Left ventricle myocardium superior (tissue), 1 donor: ENCODE data around the gene MDM4. TPM values are rescaled to one million over a fixed set of nuclear protein-coding genes. Genes with fewer than 3 reads are reported as not detected.

Experiments
- ATAC-seq: fragments of 200-7000 bp; cut with Tn5 transposase; one replicate; pipeline ENCODE4 v1.9.1; 2020; ENCODE audit warnings: mild to moderate bottlenecking, moderate library complexity
- DNase-seq: peaks from one replicate; pipeline ENCODE4 v3.0.0-alpha.2; 2020
- intact Hi-C: fragments of 100-400 bp; cut with micrococcal nuclease; formaldehyde crosslinking; loops from one replicate; pipeline ENCODE4 v1.11.0; 2022
- long read RNA-seq: library from polyadenylated mRNA; unstranded; transcript quantifications from one replicate; pipeline ENCODE4 v2.0.0, GENCODE V29; 2021
- total RNA-seq: library from RNA; stranded (reverse); fragmentation: NEBNext Ultra II Directional; extraction: Animal tissue kit (Norgen Biotek cat#: 25700); gene quantifications from one replicate; pipeline ENCODE4 v1.2.1, GENCODE V29; 2021
- donor health status: DM: no; HTN: yes; CAD: no; lungs with severe emphysema.

Gene MDM4, protein sequence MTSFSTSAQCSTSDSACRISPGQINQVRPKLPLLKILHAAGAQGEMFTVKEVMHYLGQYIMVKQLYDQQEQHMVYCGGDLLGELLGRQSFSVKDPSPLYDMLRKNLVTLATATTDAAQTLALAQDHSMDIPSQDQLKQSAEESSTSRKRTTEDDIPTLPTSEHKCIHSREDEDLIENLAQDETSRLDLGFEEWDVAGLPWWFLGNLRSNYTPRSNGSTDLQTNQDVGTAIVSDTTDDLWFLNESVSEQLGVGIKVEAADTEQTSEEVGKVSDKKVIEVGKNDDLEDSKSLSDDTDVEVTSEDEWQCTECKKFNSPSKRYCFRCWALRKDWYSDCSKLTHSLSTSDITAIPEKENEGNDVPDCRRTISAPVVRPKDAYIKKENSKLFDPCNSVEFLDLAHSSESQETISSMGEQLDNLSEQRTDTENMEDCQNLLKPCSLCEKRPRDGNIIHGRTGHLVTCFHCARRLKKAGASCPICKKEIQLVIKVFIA
- 30.1 TPM for total RNA-seq
- long read RNA-seq, full-length matches to known transcripts, result 3 of 8 reads
- long read RNA-seq, partial matches to known transcripts, result 1 of 8 reads
- long read RNA-seq, other reads (novel, unspliced or antisense), result 4 of 8 reads

DNA sequence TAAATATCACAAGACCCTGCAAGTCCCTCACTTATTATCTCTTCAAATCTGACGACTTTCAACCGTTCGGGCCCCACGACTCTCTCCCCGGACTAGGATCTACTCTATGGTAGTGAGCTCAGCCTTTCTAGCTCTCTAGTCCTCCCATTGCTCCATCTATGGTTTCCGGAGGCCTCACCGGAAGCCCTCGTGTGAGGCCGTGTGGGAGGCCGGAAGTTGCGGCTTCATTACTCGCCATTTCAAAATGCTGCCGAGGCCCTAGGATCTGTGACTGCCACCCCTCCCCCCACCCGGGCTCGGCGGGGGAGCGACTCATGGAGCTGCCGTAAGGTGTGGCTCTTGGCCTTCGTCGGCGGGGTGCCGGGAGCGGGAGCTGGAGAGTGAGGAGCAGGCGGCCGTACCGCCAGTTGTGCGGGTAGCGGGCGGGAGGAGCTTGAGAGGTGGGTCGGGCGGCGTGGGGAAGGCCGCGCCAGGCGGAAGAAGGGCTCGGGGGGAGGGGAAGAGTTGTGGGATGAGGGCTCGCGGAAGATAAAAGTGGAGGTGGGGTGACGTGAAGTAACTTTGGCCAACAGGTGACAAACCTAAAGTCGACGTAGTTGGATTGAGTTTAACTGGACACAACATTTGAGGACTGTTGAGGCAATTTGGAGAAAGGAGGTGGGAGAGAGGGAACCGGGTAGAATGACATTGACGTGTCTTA lies at the start of gene MDM4:
Gene MDM4, plus strand, starts transcription at position 227 of the 700 bp plus-strand sequence. CDS start 9,113 bp downstream, outside the sequence.
- intact Hi-C loops, result no loop called here
- peak; percentile 98 for ATAC-seq
- peak; percentile 92 for DNase-seq

DNA sequence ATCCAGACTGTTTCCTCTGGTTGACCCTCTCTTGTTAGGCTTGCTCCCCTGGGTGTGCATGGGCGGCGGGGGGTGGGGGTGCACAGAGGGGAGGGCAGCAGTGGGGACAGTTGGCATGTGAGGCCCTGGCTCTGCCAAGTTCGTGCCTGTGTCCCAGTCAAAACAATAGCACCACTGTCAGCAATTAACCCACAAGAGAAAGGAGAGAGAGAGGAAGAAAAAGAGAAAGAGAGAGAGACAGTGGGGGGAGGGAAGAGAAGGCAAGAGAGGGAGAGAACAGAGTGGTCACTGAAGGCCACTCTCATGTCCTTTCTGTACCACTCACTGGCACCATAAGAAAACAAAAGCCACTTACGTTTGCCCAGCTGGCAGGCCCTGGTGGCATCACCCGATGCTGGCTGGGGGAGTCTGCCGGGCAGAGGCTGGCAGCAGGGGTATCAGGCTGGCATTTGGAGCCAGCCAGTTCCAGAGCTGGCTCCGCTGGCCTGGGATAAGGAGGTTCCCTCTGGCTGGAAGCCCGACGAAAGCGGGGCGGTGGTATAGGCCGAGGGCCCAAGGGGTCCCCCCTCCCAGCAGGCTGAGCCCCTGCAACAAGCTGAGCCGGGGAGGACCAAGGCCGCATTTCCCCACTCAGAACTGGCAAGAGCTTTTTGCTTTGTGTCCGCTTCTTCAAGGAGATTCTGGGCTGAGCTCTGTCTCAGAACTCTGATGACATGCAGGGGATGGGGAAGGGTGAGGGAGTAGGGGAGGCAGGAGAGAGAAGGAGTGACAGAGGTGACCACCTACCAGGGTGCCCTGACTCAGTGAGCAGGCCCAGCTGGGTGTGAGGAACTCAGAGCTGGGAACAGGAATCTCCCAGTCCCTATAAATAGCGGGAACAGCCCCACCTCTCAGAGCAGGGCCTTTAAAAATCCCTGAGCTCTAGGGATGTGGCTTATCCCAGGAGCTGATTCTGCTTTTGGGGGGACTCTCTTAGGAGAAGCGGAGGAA lies 49.5 kb upstream of the MDM4 start:
- intact Hi-C loops, result no loop called here
- ATAC-seq (peak; percentile 83), DNase-seq (peak; percentile 62)

DNA sequence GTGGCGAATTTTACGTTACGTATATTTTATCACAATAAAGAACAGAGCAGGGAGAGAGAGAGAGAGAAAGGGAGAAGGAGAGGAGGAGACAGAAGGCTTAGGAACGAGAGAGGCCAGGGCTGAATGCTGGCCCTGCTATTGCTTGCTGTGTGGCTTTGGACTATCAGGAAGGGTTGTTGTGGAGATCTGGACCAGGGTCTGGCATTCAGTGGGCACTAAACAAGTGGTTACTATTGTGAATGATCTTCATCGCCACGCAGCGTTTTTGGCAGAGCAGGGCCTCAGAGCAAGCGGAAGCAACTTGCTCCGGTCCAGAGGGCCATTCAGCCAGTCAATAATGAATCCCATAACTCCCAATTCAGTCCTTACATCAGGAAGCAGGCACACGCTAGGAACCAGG lies 48.0 kb upstream of the MDM4 start:
- intact Hi-C loops, result no loop called here
- ATAC-seq (no peak), DNase-seq (no peak)

DNA sequence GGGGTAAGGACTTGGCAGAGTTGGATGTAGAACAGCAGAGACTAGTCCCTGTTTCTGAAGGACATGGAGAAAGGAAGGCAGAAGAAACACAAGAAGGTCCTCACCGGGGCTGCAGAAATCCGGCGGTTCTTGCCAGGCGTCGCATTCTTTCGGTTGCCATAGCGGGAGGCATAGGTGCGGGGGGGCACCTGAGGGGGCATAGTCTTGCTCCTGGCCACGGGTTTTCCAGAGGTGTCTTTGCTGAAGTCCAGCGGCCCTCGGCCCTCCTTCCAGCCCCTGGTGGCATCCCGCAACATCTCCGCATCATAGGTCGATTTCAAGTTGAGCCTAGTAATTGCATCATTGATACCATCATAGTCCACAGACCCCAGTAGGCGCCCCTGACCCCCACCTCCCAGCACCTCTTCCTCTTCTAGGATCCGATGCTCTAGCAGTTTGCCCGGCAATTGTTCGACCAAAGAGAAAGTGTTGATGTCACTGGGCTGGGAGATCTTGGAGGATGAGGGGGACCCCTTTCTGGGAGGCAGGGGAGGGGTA lies 47.4 kb upstream of the MDM4 start:
- ATAC-seq, result no peak
- DNase-seq, result no peak
- intact Hi-C loops, result no loop called here

DNA sequence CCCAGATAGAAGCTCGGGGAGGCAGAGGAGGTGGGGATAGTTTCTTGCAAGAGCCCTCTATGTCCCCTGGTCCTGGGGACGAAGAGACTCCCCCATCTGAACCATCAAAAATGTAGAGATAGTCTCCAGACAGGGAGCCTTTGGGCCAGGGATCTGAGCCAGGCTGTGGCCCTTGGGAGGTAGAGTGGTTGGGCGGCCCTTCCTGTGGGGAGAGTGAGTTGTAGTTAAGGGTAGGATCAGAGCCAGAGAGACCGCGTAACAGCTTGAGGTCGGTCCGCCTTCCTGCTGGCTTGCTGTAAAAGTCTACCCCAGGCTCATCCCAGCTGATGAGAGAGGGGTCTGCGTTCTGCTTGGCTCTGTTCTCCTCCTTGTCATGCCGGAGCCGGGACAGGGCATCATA lies 46.9 kb upstream of the MDM4 start:
- DNase-seq (no peak), ATAC-seq (no peak)
- intact Hi-C loops, result no loop called here

DNA sequence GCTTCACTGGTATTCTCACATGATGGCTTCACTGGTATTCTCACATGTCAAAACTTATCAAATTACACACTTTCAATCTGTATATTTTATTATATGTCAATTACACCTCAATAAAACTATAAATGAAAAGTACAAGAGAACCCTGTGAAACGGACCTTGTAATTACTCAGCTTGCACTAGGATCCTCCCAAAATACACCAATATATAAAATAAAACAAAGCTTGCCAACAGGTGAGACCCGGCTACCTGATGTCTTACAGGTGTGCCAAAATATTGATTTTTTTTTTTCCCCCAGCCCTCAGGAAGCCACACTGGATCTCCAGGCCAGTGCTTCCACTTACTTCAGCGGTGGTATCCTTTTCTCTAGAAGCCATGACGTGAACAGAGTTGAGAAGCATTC lies 44.5 kb upstream of the MDM4 start:
- intact Hi-C loops, result no loop called here
- no peak for DNase-seq
- no peak for ATAC-seq

DNA sequence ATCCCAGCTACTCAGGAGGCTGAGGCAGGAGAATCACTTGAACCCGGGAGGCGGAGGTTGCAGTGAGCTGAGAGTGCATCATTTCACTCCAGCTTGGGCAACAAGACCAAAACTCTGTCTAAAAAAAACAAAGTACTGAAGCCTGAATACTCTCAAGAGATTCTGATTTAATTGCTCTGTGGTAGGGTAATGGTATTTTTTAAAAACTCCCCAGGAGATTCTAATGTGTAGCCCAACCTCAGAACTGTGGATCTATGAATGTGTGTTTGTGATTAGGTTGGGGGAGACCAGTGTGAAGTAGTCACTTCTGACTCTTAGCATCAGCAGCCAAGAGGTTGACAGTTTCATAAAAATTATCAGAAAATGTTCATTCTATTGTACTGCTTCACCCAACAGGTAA lies 43.5 kb upstream of the MDM4 start:
- ATAC-seq, result no peak
- intact Hi-C loops, result no loop called here
- DNase-seq, result no peak

DNA sequence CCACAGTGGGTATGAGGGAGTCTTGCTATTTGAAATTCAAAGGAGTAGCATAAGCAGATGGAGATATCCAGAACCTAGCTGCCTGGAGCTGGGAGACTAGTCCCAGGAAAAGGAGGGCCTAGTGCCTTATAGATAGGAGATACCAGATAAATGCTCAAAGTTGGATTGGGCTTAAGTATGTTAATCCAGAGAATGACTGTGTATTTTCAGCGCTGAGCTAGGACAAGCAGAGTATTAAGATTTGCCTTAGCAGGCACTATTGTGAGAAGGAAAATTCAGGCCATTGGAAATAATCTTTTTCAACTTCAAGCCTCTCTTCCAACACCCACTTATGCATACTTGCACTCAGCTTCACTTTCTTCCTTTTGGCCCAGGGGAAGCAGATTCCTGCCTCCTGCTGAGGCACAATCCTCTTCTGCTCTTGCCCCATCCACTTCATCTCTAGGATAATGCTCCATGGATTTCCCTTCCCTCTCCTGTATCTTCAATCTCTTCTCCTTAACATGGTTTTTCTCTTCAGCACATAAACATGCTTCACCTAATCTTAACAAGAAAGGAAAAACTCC lies 42.7 kb upstream of the MDM4 start:
- DNase-seq (no peak), ATAC-seq (no peak)
- intact Hi-C loops, result no loop called here

DNA sequence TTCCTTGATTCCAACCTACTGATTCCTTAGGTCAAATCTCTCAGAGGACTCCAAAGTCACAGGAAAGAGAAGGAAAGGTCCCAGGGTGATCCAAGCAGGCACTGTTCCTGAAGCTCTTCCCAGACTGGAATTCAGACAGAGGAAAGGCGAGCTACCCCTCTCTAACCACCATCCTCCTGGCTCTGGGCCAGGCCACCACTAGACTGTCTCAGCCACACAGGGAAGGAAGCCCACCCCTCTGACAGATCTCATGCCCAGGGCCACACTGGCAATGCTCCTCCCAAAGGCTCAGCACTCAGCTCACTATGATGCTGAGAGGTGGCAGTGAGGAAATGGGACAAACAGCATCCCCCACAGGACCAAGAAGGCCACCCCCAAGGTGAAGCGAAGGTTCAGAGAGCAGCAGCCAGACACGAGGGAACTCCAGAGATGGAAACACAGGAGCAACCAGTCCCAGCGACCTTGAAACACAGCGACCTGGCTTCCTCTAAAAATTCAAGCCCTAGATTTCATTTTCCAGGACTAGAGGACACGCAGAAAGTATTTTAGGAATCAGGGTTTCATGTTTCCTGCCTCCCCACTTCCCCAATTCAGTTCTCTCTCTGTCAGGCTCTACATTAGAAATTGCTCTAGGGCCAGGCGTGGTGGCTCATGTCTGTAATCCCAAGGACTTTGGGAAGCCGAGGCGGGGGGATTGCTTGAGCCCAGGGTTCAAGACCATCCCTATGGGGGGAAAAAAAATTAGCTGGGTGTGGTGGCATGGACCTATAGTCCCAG lies 40.4 kb upstream of the MDM4 start:
- ATAC-seq (no peak), DNase-seq (no peak)
- intact Hi-C loops, result no loop called here

DNA sequence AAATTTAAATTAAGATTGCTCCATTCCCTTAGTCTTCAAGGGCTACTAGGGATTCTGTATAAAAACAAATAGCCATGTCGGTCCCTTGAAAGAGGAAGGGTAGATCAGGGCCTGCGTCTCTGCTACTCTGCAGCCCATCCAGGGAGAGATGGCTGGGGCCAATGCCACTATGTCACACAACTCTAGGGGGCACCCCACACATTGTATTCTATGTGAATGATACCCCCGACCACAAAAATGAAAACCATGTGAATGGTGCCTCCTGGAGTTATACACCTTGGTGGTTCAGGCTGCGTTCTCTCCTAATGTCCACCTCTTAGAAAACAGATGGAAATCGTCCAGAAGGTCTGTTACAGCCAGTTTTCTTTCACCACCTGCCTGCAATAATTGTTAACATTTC lies 39.6 kb upstream of the MDM4 start:
- intact Hi-C loops, result no loop called here
- ATAC-seq (no peak), DNase-seq (no peak)

DNA sequence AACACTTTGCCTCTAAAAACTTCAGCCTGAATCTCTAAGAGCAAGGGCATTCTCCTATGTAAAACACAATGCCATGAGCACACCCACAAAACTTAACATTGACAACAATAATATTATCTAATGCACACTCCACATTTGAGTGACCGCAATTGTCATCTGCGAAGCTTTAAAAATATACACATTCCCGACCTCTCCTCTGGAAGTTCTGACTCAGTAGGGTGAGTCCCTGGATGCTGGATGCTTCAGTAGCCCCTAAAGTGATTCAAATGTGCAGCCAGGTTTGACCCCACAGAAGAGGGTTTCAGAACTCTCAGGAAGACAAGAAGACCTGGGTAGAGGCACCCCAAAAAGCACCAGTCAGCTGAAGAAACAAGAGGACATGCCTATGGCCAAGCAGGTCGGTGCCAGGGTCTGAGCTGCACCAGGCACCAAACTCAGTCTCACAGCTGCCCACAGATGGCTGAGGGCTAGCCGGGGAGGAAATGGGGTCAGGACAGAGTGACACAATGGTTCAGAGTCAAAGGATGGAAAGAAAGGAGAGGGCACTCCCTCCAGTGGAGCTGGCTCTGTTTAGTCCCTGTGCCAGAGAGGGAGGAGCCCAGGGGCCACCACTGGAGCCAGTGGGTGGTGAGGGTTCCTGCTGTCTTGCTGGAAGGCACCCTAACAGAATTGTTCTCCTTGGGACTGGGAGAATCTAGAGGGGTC lies 39.0 kb upstream of the MDM4 start:
- intact Hi-C loops, result no loop called here
- peak; percentile 61 for ATAC-seq
- no peak for DNase-seq

DNA sequence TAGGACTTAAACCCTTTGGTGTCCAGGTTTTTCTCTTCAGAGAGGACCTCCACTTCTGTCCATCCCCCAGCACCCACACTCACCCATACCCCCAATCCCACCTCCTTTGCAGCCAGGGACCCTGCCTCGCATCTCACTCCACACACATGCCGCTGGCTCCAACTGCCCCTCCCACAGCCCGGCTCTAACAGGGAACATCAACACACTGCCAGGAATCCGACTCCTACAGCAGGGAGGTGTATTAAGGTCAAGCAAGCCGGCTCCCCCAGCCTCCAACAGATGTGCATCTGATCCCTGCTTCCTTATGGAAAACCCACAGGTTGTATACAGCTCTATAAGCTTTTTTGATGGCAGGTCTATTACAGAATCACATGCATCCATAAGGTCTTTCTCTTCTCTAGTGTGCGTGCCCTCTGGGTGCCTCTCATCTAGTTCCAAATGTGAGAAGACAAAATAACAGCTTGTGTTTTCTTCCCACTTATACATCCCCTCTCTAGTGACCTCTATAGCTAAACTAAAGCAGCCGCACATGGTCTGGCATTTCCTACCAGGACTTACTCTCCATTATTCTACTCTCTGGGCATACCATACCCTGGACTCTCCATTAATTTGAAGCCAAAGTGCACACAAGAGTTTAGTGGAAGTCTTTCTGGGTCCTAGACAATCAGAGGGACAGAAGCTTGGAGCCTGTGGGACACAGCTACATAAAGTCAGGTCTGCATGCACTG lies 37.9 kb upstream of the MDM4 start:
- DNase-seq (peak; percentile 56), ATAC-seq (peak; percentile 69)
- intact Hi-C loops, result no loop called here

DNA sequence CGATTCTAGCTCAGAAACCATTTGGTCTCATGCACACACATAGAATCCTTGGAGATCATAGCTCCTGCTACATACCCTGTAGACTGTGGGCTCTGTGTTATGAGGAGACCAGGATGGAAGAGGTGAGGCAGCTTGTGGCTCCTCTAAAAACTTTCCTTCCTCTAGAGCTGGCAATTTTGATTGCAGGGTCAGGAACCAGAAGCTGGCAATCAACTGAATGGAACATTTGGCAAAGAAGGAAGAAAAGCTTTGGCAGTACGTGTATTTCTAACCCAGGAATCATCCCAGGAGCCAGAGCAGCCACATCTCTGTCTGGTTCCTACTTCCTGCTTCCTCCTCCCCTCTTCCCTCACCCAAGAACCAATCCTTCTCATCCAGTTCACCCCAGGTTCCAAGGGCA lies 37.3 kb upstream of the MDM4 start:
- ATAC-seq (no peak), DNase-seq (no peak)
- intact Hi-C loops, result no loop called here

DNA sequence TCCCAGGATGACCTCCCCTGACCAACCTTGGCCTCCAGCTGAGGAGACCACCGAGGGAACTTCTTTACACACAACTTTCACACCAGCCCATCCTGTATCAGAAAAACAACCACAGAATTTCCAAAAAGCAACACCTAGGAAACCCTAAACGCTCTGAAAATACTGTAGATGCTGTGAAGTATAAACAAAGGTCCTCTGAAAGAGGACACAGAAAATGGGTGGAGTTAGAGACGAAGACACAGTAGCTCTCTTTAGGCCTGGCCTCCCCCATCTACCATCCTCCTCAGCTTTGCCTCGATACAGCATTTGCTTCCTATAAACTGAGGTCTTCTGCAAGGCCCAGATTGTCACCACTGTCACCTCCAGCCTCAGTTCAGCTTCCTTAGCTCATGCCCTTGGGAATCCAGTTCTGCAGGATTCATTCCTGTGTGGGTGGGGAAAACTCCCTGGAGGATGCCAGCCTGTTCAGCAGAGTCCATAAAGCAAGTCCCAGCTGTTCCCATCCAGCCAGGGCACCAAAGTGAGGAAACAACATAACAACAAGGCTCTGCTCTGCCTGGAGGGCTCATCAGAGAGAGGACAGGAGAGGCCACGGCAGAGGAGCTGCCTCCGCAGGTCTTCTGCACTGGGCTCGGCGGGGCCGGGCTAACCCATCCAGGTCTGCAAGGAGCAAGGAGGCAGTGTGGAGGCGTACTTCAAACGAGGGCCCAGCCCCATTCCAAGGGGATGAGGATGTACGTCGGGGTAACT lies 36.6 kb upstream of the MDM4 start:
- DNase-seq (no peak), ATAC-seq (no peak)
- intact Hi-C loops, result no loop called here

DNA sequence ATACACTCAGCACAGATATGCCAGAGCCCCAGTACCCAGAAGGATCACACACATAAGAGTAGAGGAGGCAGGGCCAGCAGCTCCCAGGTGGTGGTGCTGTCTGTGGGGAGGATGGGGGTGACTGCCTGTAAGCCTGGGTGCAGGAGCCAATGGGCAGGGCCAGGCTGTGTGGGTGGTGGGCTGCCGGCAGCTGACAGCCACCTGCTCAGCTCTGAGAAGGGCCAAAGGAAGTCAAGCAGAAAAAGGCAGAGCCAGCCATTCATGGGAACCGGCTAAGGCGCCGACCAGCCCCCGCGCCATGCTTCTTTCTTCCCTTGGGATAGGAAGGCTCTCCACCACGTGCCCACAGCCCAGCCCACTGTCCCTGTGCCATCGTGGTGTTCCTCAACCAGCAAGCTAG lies 35.7 kb upstream of the MDM4 start:
- DNase-seq (no peak), ATAC-seq (peak; percentile 8)
- intact Hi-C loops, result no loop called here

DNA sequence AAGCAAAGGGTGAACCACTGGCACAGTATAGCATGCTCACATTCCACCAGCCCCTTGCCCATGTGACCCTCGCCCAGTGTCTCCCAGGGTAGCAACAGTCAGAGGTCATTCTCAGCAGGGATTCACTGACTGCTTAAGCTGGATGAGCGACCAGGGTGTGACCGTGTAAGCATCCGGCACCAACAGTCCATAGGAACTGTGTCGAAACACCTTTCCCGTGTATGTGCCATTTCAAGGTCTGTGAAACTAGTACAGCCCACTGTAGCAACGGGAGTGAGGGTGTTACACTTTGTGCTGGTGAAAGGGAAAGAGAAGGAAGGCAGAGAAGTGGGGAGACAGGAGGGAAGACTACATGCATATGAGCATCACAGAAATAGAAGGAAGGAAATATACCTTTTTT lies 32.4 kb upstream of the MDM4 start:
- intact Hi-C loops, result no loop called here
- ATAC-seq, result no peak
- DNase-seq, result no peak
